OCI-LY3 (cell line): ENCODE results near the gene CISTR.
A peak's percentile ranks its signal among the peaks of the same experiment; 100 is the strongest.

Experiments used
- H2AFZ ChIP-seq: fragments of 200-600, 300-600 bp; shearing (Covaris generic); 2 replicates; pipeline ENCODE4 v1.6.0; 2014; ENCODE audit warnings: antibody characterized with exemption, low read depth, low read length
- H3K27ac ChIP-seq: fragments of 200-600, 300-600 bp; sonication (generic); 2 replicates; pipeline ENCODE4 v1.5.1; 2014; ENCODE audit warnings: mild to moderate bottlenecking, low read length, moderate library complexity, mixed read lengths
- H3K27me3 ChIP-seq: fragments of 200-600, 300-600 bp; sonication (generic); 2 replicates; pipeline ENCODE4 v1.6.1; 2014; ENCODE audit warnings: low read depth, low read length, mixed read lengths
- H3K36me3 ChIP-seq: fragments of 200-600, 300-600 bp; sonication (generic); replicated peaks from 2 replicates; pipeline ENCODE3; 2014; ENCODE audit warnings: low read depth, low read length, mixed read lengths
- H3K4me1 ChIP-seq: fragments of 300-600, 200-600 bp; sonication (generic); 2 replicates; pipeline ENCODE4 v1.6.1; 2014; ENCODE audit warnings: low read length, mixed read lengths
- H3K4me2 ChIP-seq: fragments of 200-600, 300-600 bp; sonication (generic); 2 replicates; pipeline ENCODE4 v1.6.1; 2014; ENCODE audit warnings: low read length, mixed read lengths
- H3K4me3 ChIP-seq: fragments of 300-600, 200-600 bp; sonication (generic); 2 replicates; pipeline ENCODE4 v1.5.1; 2014; ENCODE audit warnings: antibody characterized with exemption, mild to moderate bottlenecking, low read length, moderate library complexity
- H3K79me2 ChIP-seq: fragments of 300-600, 200-600 bp; shearing (Covaris generic); 2 replicates; pipeline ENCODE4 v1.6.1; 2014; ENCODE audit warnings: mild to moderate bottlenecking, low read length, mixed read lengths
- H3K9ac ChIP-seq: fragments of 300-600, 200-600 bp; shearing (Covaris generic); 2 replicates; pipeline ENCODE4 v1.6.0; 2014; ENCODE audit warnings: mild to moderate bottlenecking, low read length, moderate library complexity
- H3K9me3 ChIP-seq: fragments of 200-600, 300-600 bp; shearing (Covaris generic); 2 replicates; pipeline ENCODE4 v1.6.1; 2014; ENCODE audit warnings: low read length, mixed read lengths; ENCODE audit not compliant: insufficient read depth
- H4K20me1 ChIP-seq: fragments of 200-600, 300-600 bp; sonication (generic); 2 replicates; pipeline ENCODE4 v1.6.1; 2016; ENCODE audit warnings: low read length, mixed read lengths; ENCODE audit not compliant: insufficient read depth
- EZH2phosphoT487 ChIP-seq: fragments of 200-600 bp; shearing (Covaris generic); IDR thresholded peaks from 2 replicates; pipeline ENCODE4 v1.6.1; 2018; ENCODE audit warnings: antibody characterized with exemption, mixed run types, low read depth
- TF ChIP-seq, protein P1 (sequence below): fragments of 200-600, 300-600 bp; sonication (generic); IDR thresholded peaks from 2 replicates; pipeline ENCODE4 v1.5.1; 2014; ENCODE audit warnings: antibody characterized with exemption, low read length, low read depth

The CISTR gene

DNA sequence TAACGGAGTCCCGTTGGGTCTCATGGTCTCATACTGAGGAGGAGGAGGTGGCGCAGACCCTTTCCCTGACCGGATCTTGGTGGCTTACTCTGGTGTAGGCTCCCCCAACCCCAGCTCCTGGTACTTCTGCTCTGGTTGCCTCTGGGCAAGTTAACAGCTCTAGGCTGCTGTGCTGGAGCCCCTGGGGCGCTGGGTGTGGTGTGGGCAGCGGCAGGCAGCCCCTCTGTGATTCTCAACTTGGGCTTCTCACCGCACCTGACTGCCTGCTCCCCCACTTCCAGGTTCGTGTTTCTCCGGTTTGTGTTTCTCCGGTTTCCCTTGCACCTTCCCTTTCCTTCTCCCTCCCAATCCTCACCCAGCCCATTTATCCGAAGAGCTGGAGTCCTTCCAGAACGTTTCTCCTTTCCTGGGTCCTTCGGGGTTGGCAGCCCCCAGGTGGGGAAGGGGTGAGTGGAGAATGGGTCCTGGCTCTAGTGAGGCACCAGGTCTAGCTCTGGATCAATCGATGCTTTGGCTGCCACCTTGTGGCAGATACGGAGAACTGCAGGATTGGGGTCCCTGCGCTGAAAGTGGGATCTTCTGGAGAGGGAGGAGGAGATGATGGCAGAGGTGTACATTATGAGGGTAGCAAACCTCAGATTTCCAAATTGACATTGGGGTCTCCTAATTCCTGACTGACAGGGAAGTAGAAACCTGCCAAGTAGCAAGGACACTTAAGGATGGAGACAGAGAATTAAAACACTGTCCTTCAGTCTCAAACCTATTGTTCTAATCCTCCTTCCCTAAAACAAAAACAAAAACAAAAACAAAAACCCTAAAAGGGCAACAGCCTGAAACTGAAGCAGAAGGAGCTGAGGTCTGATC lies 8.3 kb downstream of the CISTR start:
- Histone ChIP-seq H3K4me3 (peak overlapping the region; percentile 77), H3K27me3 (peaks cover 36% of the 10 kb centered on the region), H3K4me1 (peaks cover 8% of the 10 kb centered on the region), H3K79me2 (no peaks in the 10 kb centered on the region), H3K27ac (no peak overlapping the region), H3K9me3 (no peaks in the 10 kb centered on the region), H3K36me3 (no peaks in the 10 kb centered on the region), H3K4me2 (peak overlapping the region; percentile 93), H3K9ac (peak overlapping the region; percentile 58), H4K20me1 (no peaks in the 10 kb centered on the region), H2AFZ (peak overlapping the region; percentile 98)
- TF ChIP-seq, protein P1, sequence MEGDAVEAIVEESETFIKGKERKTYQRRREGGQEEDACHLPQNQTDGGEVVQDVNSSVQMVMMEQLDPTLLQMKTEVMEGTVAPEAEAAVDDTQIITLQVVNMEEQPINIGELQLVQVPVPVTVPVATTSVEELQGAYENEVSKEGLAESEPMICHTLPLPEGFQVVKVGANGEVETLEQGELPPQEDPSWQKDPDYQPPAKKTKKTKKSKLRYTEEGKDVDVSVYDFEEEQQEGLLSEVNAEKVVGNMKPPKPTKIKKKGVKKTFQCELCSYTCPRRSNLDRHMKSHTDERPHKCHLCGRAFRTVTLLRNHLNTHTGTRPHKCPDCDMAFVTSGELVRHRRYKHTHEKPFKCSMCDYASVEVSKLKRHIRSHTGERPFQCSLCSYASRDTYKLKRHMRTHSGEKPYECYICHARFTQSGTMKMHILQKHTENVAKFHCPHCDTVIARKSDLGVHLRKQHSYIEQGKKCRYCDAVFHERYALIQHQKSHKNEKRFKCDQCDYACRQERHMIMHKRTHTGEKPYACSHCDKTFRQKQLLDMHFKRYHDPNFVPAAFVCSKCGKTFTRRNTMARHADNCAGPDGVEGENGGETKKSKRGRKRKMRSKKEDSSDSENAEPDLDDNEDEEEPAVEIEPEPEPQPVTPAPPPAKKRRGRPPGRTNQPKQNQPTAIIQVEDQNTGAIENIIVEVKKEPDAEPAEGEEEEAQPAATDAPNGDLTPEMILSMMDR, result peak; percentile 91
- no peak for TF ChIP-seq EZH2phosphoT487

DNA sequence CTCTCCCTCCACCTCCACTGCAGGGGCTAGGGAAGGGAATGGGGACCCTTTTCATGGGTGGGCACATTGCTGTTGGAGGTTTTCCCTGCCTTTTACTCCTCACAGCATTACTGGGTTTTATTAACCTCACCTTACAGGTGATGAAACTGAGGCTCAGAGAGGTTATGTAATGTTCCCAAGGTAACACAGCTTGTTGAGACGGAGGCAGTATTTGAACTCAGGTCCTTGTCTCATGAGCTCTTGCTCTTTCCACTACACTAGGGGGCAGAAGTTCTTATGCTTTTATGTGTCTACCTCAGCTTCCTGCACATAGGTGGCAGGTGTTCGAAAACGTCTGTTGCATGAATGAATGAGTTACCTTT lies 11.7 kb downstream of the CISTR start:
- peaks cover 33% of the 10 kb centered on the region for H3K27me3 ChIP-seq
- H3K79me2 ChIP-seq, result no peaks in the 10 kb centered on the region
- no peak overlapping the region for H3K27ac ChIP-seq
- no peaks in the 10 kb centered on the region for H3K36me3 ChIP-seq
- no peaks in the 10 kb centered on the region for H3K9me3 ChIP-seq
- no peak overlapping the region for H3K4me2 ChIP-seq
- no peak overlapping the region for H3K4me3 ChIP-seq
- H2AFZ ChIP-seq, result no peak overlapping the region
- H3K9ac ChIP-seq, result no peak overlapping the region
- no peaks in the 10 kb centered on the region for H4K20me1 ChIP-seq
- H3K4me1 ChIP-seq, result no peaks in the 10 kb centered on the region
- TF ChIP-seq EZH2phosphoT487, result no peak
- TF ChIP-seq, protein P1, result 0 out of 2 replicates have a peak, but pooled peaks have one; percentile 9

DNA sequence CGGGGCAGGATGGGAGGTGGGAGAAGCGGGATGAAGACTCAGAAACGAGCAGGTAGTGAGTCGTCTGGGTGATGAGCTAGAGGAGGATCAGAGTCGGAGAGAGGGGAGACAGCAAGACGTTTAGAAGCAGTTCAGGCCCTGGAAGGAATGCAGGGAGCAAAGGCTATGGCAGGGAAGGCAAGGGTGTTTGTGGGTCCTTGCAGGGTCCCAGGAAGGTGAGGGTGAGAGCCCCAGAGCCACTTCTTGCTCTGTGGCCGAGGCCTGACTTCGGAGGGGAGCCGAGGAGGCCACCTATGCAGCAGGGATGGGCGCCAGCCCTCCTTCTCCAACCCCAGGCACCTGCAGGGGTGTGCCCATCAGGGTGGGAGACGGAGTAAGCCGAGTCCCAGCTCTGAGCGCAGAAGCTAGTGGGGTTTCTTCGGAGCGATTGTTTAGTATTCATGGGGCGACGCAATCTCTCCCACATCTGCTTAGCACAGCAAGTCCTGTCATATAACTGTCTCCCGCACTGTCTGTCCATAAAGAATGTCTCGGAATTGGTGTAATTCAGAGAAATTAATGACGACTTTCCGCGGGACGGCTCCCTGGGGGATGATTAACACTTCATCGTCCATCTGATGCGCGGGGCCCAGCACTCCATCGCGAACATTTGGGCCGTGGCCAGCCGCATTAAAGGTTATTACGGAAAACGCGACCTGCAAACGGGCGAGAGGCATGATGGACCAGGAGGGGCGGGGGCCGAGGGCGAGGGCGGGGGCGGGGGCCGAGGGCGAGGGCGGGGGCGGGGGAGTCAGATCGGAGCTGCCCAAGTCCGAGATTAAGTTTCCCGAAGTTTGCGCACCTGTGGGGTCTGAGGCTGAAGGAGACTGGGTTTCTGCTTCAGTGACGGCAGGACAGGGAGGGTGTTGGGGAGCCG lies 12.3 kb downstream of the CISTR start:
- H3K27ac ChIP-seq, result no peak overlapping the region
- no peaks in the 10 kb centered on the region for H3K9me3 ChIP-seq
- no peaks in the 10 kb centered on the region for H3K79me2 ChIP-seq
- no peak overlapping the region for H2AFZ ChIP-seq
- no peak for TF ChIP-seq EZH2phosphoT487
- TF ChIP-seq, protein P1, result no peak
- H3K4me1 ChIP-seq, result no peaks in the 10 kb centered on the region
- H3K9ac ChIP-seq, result no peak overlapping the region
- H3K27me3 ChIP-seq, result peaks cover 26% of the 10 kb centered on the region
- no peaks in the 10 kb centered on the region for H4K20me1 ChIP-seq
- H3K4me3 ChIP-seq, result no peak overlapping the region
- H3K4me2 ChIP-seq, result no peak overlapping the region
- no peaks in the 10 kb centered on the region for H3K36me3 ChIP-seq
